GM19240 (cell line): ENCODE data around the gene ALG14.
"Not testable (repeated sequence)": the region's sequence is repeated elsewhere in the genome, so short reads cannot be mapped to it uniquely, and the experiment has no call there.

ENCODE experiments used
- DNase-seq: peaks from one replicate; pipeline ENCODE4 v3.0.0; 2011; ENCODE audit warnings: low spot score; ENCODE audit not compliant: insufficient read length

ALG14 gene

GRCh38 chr1:95012389-95012788, 60.4 kb downstream of the ALG14 start:
- no peak for DNase-seq

- no peak for DNase-seq
These were observed 62.6 kb downstream of the ALG14 start for GRCh38 chr1:95010158-95010557.

GRCh38 chr1:95007687-95008086, 65.1 kb downstream of the ALG14 start:
- no peak for DNase-seq

- no peak for DNase-seq
These were observed 66.1 kb downstream of the ALG14 start for GRCh38 chr1:95006681-95007080.

GRCh38 chr1:95005584-95005983, 67.2 kb downstream of the ALG14 start:
- no peak for DNase-seq

- no peak for DNase-seq
These were observed 68.7 kb downstream of the ALG14 start for GRCh38 chr1:95004013-95004412.

- DNase-seq, result no peak
These were observed 69.4 kb downstream of the ALG14 start for GRCh38 chr1:95003433-95003738.

- no peak for DNase-seq
These were observed 70.0 kb downstream of the ALG14 start for GRCh38 chr1:95002540-95003432.

GRCh38 chr1:95002164-95002539, 70.6 kb downstream of the ALG14 start:
- no peak for DNase-seq

GRCh38 chr1:94999456-95000131, 73.2 kb downstream of the ALG14 start:
- DNase-seq, result no peak

GRCh38 chr1:94998748-94999147, 74.0 kb downstream of the ALG14 start:
- no peak for DNase-seq

- DNase-seq, result no peak
These were observed 74.6 kb downstream of the ALG14 start for GRCh38 chr1:94998114-94998513.

- DNase-seq, result not testable (repeated sequence)
These were observed 77.2 kb downstream of the ALG14 start for GRCh38 chr1:94995536-94995935.

GRCh38 chr1:94994805-94995204, 77.9 kb downstream of the ALG14 start:
- no peak for DNase-seq

GRCh38 chr1:94993931-94994645, 78.7 kb downstream of the ALG14 start:
- no peak for DNase-seq

- DNase-seq, result no peak
These were observed 79.7 kb downstream of the ALG14 start for GRCh38 chr1:94992863-94993563.

- DNase-seq, result no peak
These were observed 80.6 kb downstream of the ALG14 start for GRCh38 chr1:94992161-94992560.

- DNase-seq, result no peak
These were observed 82.8 kb downstream of the ALG14 start for GRCh38 chr1:94989911-94990473.

GRCh38 chr1:94989398-94989797, 83.4 kb downstream of the ALG14 start:
- no peak for DNase-seq

- DNase-seq, result no peak
These were observed 84.4 kb downstream of the ALG14 start for GRCh38 chr1:94988356-94988755.

GRCh38 chr1:94986783-94987182, 86.0 kb downstream of the ALG14 start:
- no peak for DNase-seq
